Adrenal gland (tissue), 12 donors: ENCODE results near the gene KCNH5. TPM values are rescaled to one million over a fixed set of nuclear protein-coding genes. Genes with fewer than 3 reads are reported as not detected.

ENCODE experiments used
- DNase-seq, 7 donors: peaks; one replicate each; pipeline ENCODE4 v3.0.0-alpha.2; 2019 to 2020
- H3K27ac ChIP-seq, 5 donors: fragments of 200-600 bp; sonication (generic) in 4 of 5; 1 replicate in 3 of 5; 2 replicates in 2 of 5; pipeline versions ENCODE4 v1.5.1 to v1.8.0; 2016 to 2020; ENCODE audit warnings: mild to moderate bottlenecking in 1 of 5
- H3K27me3 ChIP-seq: fragments of 200-600 bp; 2 replicates; pipeline ENCODE4 v1.8.0; 2021
- H3K36me3 ChIP-seq, 2 donors: fragments of 200-600 bp; replicated peaks in 1 of 2; 1 replicate in 1 of 2; 2 replicates in 1 of 2; pipeline versions ENCODE4 v1.5.1 to v1.8.0; 2018 to 2022
- H3K4me1 ChIP-seq, 2 donors: fragments of 200-600 bp; replicated peaks in 1 of 2; 1 replicate in 1 of 2; 2 replicates in 1 of 2; pipeline versions ENCODE4 v1.5.1 to v1.8.0; 2018 to 2021
- H3K4me3 ChIP-seq, 4 donors: fragments of 200-600 bp; sonication (generic) in 3 of 4; one replicate each; pipeline ENCODE4 v1.5.1; 2016 to 2018
- H3K9me3 ChIP-seq, 3 donors: fragments of 200-600 bp; sonication (generic) in 1 of 3; replicated peaks in 1 of 3; 1 replicate in 2 of 3; 2 replicates in 1 of 3; pipeline versions ENCODE4 v1.5.1 to v1.8.0; 2016 to 2021
- POLR2A ChIP-seq, 2 donors: fragments of 450-650 bp; IDR thresholded peaks; one replicate each; pipeline ENCODE4 v1.6.1; 2017; ENCODE audit warnings: antibody characterized with exemption in 2 of 2, mild to moderate bottlenecking in 2 of 2, moderate library complexity in 1 of 2
- WGBS, 4 donors: extraction: QIAGEN DNeasy Blood & Tissue Kit in 2 of 4; methylation state at CpG; one replicate each; pipeline versions ENCODE4 v1.1.5 to v1.1.7; 2013 to 2017; 5-methylcytosine and 5-hydroxymethylcytosine counted together
- intact Hi-C, 2 donors: fragments of 100-400 bp; cut with DNase I; formaldehyde crosslinking; loops; one replicate each; pipeline versions ENCODE4 v1.14.1 to v1.15.0; 2022 to 2023
- polyA plus RNA-seq, 3 donors: library from polyadenylated mRNA; stranded (reverse); fragments of 200-250 nt in 2 of 3; fragments of 350-450 nt in 1 of 3; fragmentation: Illumina TruSeq in 1 of 3; extraction: RNeasy Lipid Tissue Mini Kit (QIAGEN cat#74804) in 1 of 3; gene quantifications; one replicate each; pipeline ENCODE4 v1.2.3, GENCODE V29; 2013 to 2014
- total RNA-seq, 9 donors: library from RNA; depleted of rRNA in 4 of 9; stranded (reverse); fragments of >200 nt in 4 of 9; fragments of 120-200 nt in 1 of 9; fragmentation: NEBNext Ultra II Directional in 1 of 9; extraction: Animal tissue kit (Norgen Biotek cat#: 25700) in 1 of 9; gene quantifications; one replicate each; pipeline versions ENCODE4 v1.1.0 to v1.2.4, GENCODE V29; 2013 to 2023
- TF ChIP-seq, protein P1 (sequence below), 6 experiments: fragments of 450-650 bp in 4 of 6; fragments of 200-600 bp in 2 of 6; sonication (generic) in 1 of 6; IDR thresholded peaks; 1 replicate in 5 of 6; 2 replicates in 1 of 6; pipeline versions ENCODE4 v1.5.1 to v1.8.0; 2016 to 2021; ENCODE audit warnings: antibody characterized with exemption in 6 of 6, mild to moderate bottlenecking in 2 of 6, moderate library complexity in 1 of 6
- donor health status: healthy with polysubstance abuse.
- donor health status: Bipolar disorder and iron deficiency.
- donor health status: DM: yes; HTN: yes; CAD: no.
- donor health status: DM: no; HTN: no; CAD: no.
- donor health status: DM: no; HTN: no; CAD: no.
- donor health status: DM: yes; HTN: yes; CAD: no.

The KCNH5 gene
- total and polyA plus RNA-seq, 12 donors: 0.10 to 3.2 (median 0.84) TPM; not detected in 4

DNA sequence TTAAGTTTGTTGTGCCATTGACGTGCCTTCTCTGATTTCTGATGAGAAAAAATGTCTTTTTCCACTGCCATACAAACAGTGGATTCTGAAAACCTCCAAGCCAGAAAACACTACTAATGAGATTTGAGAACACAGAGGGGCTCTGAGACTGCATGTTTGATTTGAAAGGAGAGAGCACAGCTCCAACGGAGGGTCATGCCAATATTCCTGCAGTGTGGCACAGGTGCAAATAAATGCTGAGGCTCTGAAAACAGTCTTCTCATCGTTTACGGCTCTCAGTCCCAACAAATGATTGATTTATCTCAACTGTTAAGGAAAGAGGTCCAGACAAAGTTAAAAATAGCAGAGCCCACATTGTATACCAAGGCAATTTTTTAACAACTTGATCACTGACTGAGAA, 128.7 kb downstream of the KCNH5 start:
- TF ChIP-seq, protein P1, sequence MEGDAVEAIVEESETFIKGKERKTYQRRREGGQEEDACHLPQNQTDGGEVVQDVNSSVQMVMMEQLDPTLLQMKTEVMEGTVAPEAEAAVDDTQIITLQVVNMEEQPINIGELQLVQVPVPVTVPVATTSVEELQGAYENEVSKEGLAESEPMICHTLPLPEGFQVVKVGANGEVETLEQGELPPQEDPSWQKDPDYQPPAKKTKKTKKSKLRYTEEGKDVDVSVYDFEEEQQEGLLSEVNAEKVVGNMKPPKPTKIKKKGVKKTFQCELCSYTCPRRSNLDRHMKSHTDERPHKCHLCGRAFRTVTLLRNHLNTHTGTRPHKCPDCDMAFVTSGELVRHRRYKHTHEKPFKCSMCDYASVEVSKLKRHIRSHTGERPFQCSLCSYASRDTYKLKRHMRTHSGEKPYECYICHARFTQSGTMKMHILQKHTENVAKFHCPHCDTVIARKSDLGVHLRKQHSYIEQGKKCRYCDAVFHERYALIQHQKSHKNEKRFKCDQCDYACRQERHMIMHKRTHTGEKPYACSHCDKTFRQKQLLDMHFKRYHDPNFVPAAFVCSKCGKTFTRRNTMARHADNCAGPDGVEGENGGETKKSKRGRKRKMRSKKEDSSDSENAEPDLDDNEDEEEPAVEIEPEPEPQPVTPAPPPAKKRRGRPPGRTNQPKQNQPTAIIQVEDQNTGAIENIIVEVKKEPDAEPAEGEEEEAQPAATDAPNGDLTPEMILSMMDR (IDR thresholded peaks at IDR 0.05): no peak
- no peak for TF ChIP-seq POLR2A (IDR thresholded peaks at IDR 0.05)
- intact Hi-C loops: no loop called here
- no peaks in the 10 kb centered on the region for H3K4me1 ChIP-seq
- H3K4me3 ChIP-seq: no peak overlapping the region
- H3K27me3 ChIP-seq: no peaks in the 10 kb centered on the region
- no peak for DNase-seq
- H3K27ac ChIP-seq: no peak overlapping the region
- H3K9me3 ChIP-seq: no peaks in the 10 kb centered on the region
- 28 to 40% (median 34%) methylated on average over 4 of the region's 4 CpGs for WGBS, 4 donors
- H3K36me3 ChIP-seq: no peaks in the 10 kb centered on the region

DNA sequence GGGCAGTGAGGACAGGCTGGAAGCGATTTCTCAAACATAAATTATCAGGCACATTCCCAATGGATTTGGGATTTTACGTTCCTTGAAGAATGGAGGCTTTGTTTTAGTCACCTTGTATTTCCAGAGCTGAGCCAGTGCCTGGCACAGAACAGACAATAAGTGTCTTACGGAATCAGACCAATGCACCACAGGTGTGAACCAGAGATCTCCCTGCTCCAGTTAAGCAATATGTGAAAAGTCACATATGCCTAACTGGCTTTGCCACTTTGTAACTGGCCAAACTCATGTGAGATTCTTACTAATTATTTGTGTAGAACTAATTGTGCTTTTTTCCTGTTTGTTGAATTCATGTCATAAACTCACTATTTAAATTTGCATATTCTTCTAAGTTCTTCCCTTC, 130.4 kb downstream of the KCNH5 start:
- H3K36me3 ChIP-seq: no peaks in the 10 kb centered on the region
- H3K27me3 ChIP-seq: no peaks in the 10 kb centered on the region
- H3K9me3 ChIP-seq: no peaks in the 10 kb centered on the region
- no peak for DNase-seq
- intact Hi-C loops: no loop called here
- H3K4me1 ChIP-seq: no peaks in the 10 kb centered on the region
- WGBS, 4 donors: 72 to 81% (median 79%) methylated on average over 3 of the region's 3 CpGs
- no peak overlapping the region for H3K4me3 ChIP-seq
- no peak for TF ChIP-seq POLR2A (IDR thresholded peaks at IDR 0.05)
- TF ChIP-seq, protein P1 (IDR thresholded peaks at IDR 0.05): no peak
- no peak overlapping the region for H3K27ac ChIP-seq

DNA sequence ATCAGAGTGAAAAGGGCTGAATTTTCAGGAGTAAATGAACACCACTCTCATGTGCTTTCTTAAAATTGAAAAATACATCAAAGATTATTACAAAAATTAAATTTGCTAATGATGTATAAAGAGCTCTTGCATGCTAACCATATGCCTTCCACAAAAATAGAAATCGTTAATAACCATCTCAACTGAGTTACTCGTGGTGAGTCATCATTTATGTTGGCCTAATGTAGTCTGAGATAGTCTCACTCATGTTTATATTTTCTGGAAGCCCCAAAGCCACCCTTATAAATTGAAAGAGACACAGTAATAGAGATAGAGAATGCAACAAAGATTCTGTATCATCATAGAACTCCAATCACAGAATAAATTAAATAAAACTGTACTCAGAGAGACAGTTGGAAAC, 131.2 kb downstream of the KCNH5 start:
- Histone ChIP-seq H3K4me3 (no peak overlapping the region), H3K36me3 (no peaks in the 10 kb centered on the region), H3K27ac (no peak overlapping the region), H3K4me1 (no peaks in the 10 kb centered on the region), H3K9me3 (no peaks in the 10 kb centered on the region), H3K27me3 (no peaks in the 10 kb centered on the region)
- intact Hi-C loops: no loop called here
- TF ChIP-seq, protein P1 (IDR thresholded peaks at IDR 0.05): no peak
- WGBS, 4 donors: 26 to 41% (median 33%) methylated on average over 2 of the region's 2 CpGs
- no peak for DNase-seq

DNA sequence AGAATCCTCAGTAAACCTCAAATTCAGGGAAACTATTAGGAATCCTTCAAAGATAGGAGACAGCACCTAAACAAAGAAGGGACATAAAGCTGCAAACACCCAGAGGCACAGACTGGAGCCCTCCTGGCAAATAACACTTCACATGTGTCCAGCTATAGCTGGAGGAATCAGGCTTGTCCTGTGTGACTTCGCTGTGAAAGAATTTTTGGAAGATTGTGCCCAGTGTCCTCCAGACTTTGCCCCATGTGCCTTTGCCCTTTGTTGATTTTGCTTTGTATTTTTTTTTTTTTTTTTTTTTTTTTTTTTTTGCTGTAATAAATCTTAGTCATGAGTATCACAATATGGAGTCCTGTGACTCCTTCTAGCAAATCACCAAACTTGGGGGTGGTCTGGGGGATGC, 136.8 kb downstream of the KCNH5 start:
- intact Hi-C loops: no loop called here

More for the DNA sequence above, 136.8 kb downstream of the KCNH5 start:
- H3K27me3 ChIP-seq: no peaks in the 10 kb centered on the region
- WGBS, 4 donors: 81 to 94% (median 86%) methylated on average over 1 of the region's 1 CpG
- H3K9me3 ChIP-seq: no peaks in the 10 kb centered on the region
- no peak for DNase-seq
- TF ChIP-seq, protein P1 (IDR thresholded peaks at IDR 0.05): no peak
- TF ChIP-seq POLR2A (IDR thresholded peaks at IDR 0.05): no peak
- H3K4me1 ChIP-seq: no peaks in the 10 kb centered on the region
- no peak overlapping the region for H3K4me3 ChIP-seq
- H3K36me3 ChIP-seq: no peaks in the 10 kb centered on the region
- H3K27ac ChIP-seq: no peak overlapping the region
